Endodermal cell (in vitro differentiated cells): Measurements from ENCODE around the gene NKAIN4. TPM values are rescaled to one million over a fixed set of nuclear protein-coding genes. Genes with fewer than 3 reads are reported as not detected.

Experiments
- DNase-seq: peaks from one replicate; pipeline ENCODE4 v3.0.0-alpha.2; 2017
- H3K27ac ChIP-seq: 2 replicates; pipeline ENCODE4 v1.5.1; 2013; ENCODE audit warnings: mild to moderate bottlenecking, low read depth, low read length, moderate library complexity
- H3K27me3 ChIP-seq: 2 replicates; pipeline ENCODE4 v1.6.1; 2013; ENCODE audit warnings: mild to moderate bottlenecking, low read length, moderate library complexity; ENCODE audit not compliant: insufficient read depth, control insufficient read depth, poor library complexity, severe bottlenecking
- H3K36me3 ChIP-seq: 2 replicates; pipeline ENCODE4 v1.7.0; 2013; ENCODE audit warnings: mild to moderate bottlenecking, low read length, moderate library complexity; ENCODE audit not compliant: control insufficient read depth, insufficient read depth
- H3K4me1 ChIP-seq: one replicate; pipeline ENCODE4 v1.7.0; 2013; ENCODE audit warnings: low read length; ENCODE audit not compliant: control insufficient read depth, insufficient read depth
- H3K4me3 ChIP-seq: 2 replicates; pipeline ENCODE4 v1.5.1; 2013; ENCODE audit warnings: mild to moderate bottlenecking, low read length, moderate library complexity
- H3K9ac ChIP-seq: 2 replicates; pipeline ENCODE4 v1.6.1; 2013; ENCODE audit warnings: mild to moderate bottlenecking, low read length, moderate library complexity; ENCODE audit not compliant: poor library complexity, severe bottlenecking; ENCODE audit errors: extremely low read depth
- H3K9me3 ChIP-seq: 2 replicates; pipeline ENCODE4 v1.6.1; 2013; ENCODE audit warnings: mild to moderate bottlenecking, low read length, moderate library complexity; ENCODE audit not compliant: control insufficient read depth
- H3K27ac Mint-ChIP-seq: 2 replicates; pipeline ENCODE4 v1.8.0; 2020; ENCODE audit warnings: mixed read lengths
- H3K27me3 Mint-ChIP-seq: 2 replicates; pipeline ENCODE4 v1.8.0; 2021; ENCODE audit warnings: mild to moderate bottlenecking, mixed read lengths; ENCODE audit not compliant: insufficient read depth
- H3K36me3 Mint-ChIP-seq: 2 replicates; pipeline ENCODE4 v1.8.0; 2020; ENCODE audit warnings: low read depth, mixed read lengths
- H3K4me1 Mint-ChIP-seq: 2 replicates; pipeline ENCODE4 v1.8.0; 2020; ENCODE audit warnings: mixed read lengths
- H3K4me3 Mint-ChIP-seq: 2 replicates; pipeline ENCODE4 v1.8.0; 2020; ENCODE audit warnings: mild to moderate bottlenecking, moderate library complexity, mixed read lengths
- H3K9me3 Mint-ChIP-seq: 2 replicates; pipeline ENCODE4 v1.8.0; 2020; ENCODE audit warnings: mild to moderate bottlenecking, mixed read lengths
- WGBS, 2 experiments: methylation state at CpG; one replicate each; pipeline versions ENCODE4 v1.1.5 to v1.1.7; 2013; ENCODE audit warnings: missing lambda C conversion rate in 2 of 2, mixed read lengths in 1 of 2; ENCODE audit not compliant: insufficient coverage in 1 of 2, insufficient read length in 1 of 2; 5-methylcytosine and 5-hydroxymethylcytosine counted together
- total RNA-seq, 2 donors: library from RNA; stranded (reverse); fragmentation: NEBNext Ultra II Directional in 1 of 2; extraction: Animal tissue kit (Norgen Biotek cat#: 25700) in 1 of 2; gene quantifications; 2 replicates in 1 of 2; 3 replicates in 1 of 2; pipeline ENCODE4 v1.2.1, GENCODE V29; 2021
- TF ChIP-seq, protein P1 (sequence below): fragments of 200-600 bp; sonication (generic); conservative IDR thresholded peaks from 2 replicates; pipeline ENCODE4 v1.5.0; 2021; ENCODE audit warnings: antibody characterized with exemption, mild to moderate bottlenecking

NKAIN4 gene
- total RNA-seq, 2 donors from 2014 or later = 0.24 to 1.7 TPM

DNA sequence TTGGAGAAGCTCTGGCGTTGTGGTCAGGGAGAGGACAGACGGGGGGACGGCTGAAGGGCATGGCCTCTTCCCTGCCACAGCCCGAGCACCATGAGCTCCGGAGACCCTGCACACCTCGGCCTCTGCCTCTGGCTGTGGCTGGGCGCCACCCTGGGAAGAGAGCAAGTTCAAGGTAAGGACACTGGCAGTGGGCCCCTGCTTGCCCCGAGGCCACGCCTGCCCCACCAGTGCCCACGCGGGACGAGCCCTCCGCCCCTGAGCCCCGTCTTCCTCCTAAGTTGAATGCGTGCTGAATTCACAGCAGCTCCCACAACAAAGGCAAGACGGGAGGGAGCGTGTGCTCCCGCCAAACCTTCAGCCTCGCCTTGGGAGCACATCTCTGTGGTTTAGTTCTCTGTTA lies 40.8 kb upstream of the NKAIN4 start:
- no peak for DNase-seq
- H3K4me1 Mint-ChIP-seq = no peaks in the 10 kb centered on the region
- H3K9me3 Mint-ChIP-seq = no peaks in the 10 kb centered on the region
- H3K27me3 Mint-ChIP-seq = no peaks in the 10 kb centered on the region
- H3K27me3 ChIP-seq = no peaks in the 10 kb centered on the region
- no peak overlapping the region for H3K27ac Mint-ChIP-seq
- H3K4me3 ChIP-seq = no peak overlapping the region
- H3K36me3 ChIP-seq = no peaks in the 10 kb centered on the region
- H3K4me3 Mint-ChIP-seq = no peak overlapping the region
- no peaks in the 10 kb centered on the region for H3K36me3 Mint-ChIP-seq
- H3K9ac ChIP-seq = no peak overlapping the region
- H3K4me1 ChIP-seq = no peaks in the 10 kb centered on the region
- H3K27ac ChIP-seq = no peak overlapping the region
- 82 to 88% methylated on average over 11 to 19 of the region's 19 CpGs for WGBS, 2 experiments
- TF ChIP-seq, protein P1, sequence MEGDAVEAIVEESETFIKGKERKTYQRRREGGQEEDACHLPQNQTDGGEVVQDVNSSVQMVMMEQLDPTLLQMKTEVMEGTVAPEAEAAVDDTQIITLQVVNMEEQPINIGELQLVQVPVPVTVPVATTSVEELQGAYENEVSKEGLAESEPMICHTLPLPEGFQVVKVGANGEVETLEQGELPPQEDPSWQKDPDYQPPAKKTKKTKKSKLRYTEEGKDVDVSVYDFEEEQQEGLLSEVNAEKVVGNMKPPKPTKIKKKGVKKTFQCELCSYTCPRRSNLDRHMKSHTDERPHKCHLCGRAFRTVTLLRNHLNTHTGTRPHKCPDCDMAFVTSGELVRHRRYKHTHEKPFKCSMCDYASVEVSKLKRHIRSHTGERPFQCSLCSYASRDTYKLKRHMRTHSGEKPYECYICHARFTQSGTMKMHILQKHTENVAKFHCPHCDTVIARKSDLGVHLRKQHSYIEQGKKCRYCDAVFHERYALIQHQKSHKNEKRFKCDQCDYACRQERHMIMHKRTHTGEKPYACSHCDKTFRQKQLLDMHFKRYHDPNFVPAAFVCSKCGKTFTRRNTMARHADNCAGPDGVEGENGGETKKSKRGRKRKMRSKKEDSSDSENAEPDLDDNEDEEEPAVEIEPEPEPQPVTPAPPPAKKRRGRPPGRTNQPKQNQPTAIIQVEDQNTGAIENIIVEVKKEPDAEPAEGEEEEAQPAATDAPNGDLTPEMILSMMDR = no peak
- H3K9me3 ChIP-seq = no peaks in the 10 kb centered on the region

DNA sequence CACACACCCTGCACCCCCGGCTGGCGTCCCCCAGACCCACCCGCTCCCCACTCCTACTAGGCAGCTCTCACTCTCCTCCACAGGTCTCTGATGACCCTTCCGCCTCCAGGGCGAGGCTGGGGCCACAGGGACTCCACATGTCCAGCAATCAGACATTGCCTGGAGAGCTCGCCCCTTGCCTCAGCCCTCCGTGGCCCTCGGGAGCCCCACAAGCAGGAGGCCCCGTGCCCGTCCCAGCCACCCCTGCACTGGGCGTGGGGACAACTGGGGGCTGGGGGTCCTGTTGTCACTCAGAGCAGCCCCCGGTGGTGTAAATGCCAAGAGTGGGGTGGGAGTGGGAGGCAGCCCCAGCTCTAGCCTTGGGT lies 40.3 kb upstream of the NKAIN4 start:
- H3K9ac ChIP-seq = no peak overlapping the region
- no peaks in the 10 kb centered on the region for H3K27me3 Mint-ChIP-seq
- H3K27ac Mint-ChIP-seq = no peak overlapping the region
- H3K27ac ChIP-seq = no peak overlapping the region
- TF ChIP-seq, protein P1 = no peak
- no peaks in the 10 kb centered on the region for H3K4me1 Mint-ChIP-seq
- no peaks in the 10 kb centered on the region for H3K27me3 ChIP-seq
- H3K9me3 ChIP-seq = no peaks in the 10 kb centered on the region
- DNase-seq = no peak
- H3K36me3 Mint-ChIP-seq = no peaks in the 10 kb centered on the region
- WGBS, 2 experiments = 91 to 95% methylated on average over 6 to 11 of the region's 12 CpGs
- no peak overlapping the region for H3K4me3 ChIP-seq
- no peaks in the 10 kb centered on the region for H3K36me3 ChIP-seq
- no peaks in the 10 kb centered on the region for H3K9me3 Mint-ChIP-seq
- H3K4me3 Mint-ChIP-seq = no peak overlapping the region
- no peaks in the 10 kb centered on the region for H3K4me1 ChIP-seq

DNA sequence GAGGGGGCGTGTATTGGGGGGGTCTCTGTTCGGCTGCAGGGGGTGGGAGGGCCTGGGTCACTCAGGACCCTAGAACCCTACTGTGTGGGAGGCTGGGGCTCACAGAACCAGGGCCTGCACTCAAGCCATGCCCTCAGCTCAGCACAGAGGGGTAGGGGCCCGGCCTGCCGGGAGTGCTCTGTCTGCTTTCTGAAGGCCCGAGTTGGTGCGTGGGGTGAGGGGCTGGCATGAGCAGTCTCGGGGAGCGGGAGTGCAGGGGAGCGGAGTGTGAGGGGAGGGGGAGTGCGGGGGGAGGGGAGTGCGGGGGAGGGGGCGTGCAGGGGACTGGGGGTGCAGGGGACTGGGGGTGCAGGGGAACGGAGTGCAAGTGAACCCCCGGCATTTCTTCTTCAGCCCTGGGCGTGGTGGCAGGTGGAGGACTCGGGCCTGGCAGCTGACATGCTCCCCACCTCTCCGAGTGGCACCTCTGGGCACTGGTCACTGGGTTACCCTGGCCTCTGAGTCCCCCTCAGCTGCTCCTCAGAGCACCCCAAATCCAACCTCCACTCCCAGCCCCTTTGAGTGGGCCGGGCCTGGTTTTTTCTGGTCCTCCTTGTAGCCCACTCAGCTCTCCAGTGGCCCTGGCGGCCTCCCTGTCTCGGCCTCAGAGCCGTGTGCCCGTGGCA lies 39.7 kb upstream of the NKAIN4 start:
- TF ChIP-seq, protein P1 = no peak
- WGBS, 2 experiments = 88 to 92% methylated on average over 12 to 15 of the region's 22 CpGs

More for the DNA sequence above, 39.7 kb upstream of the NKAIN4 start:
- no peak overlapping the region for H3K27ac Mint-ChIP-seq
- no peaks in the 10 kb centered on the region for H3K27me3 Mint-ChIP-seq
- no peak for DNase-seq
- no peak overlapping the region for H3K27ac ChIP-seq
- no peaks in the 10 kb centered on the region for H3K9me3 ChIP-seq
- no peak overlapping the region for H3K4me3 ChIP-seq
- H3K27me3 ChIP-seq = no peaks in the 10 kb centered on the region
- H3K9ac ChIP-seq = no peak overlapping the region
- H3K36me3 Mint-ChIP-seq = peaks cover under 1% of the 10 kb centered on the region
- no peaks in the 10 kb centered on the region for H3K9me3 Mint-ChIP-seq
- no peak overlapping the region for H3K4me3 Mint-ChIP-seq
- H3K36me3 ChIP-seq = no peaks in the 10 kb centered on the region
- H3K4me1 Mint-ChIP-seq = no peaks in the 10 kb centered on the region
- H3K4me1 ChIP-seq = no peaks in the 10 kb centered on the region
